Endothelial cell of umbilical vein (primary cell): Measurements from ENCODE around the gene MBOAT1. TPM values are rescaled to one million over a fixed set of nuclear protein-coding genes. Genes with fewer than 3 reads are reported as not detected.

ENCODE experiments used
- BruUV-seq: library from RNA; stranded (reverse); fragments of 400-500 nt; replicated peaks from 2 replicates; lab custom pipeline; 2021; lab: Mats Ljungman, UMichigan
- CTCF ChIA-PET: fragments of 300-600, 350-600 bp; sonication (Branson Sonifier 250); formaldehyde crosslinking; loops from one replicate; lab custom pipeline; 2021; ENCODE audit warnings: antibody characterized with exemption, inconsistent platforms; lab: Charles Lee
- POLR2A ChIA-PET: fragments of 300-600, 350-600 bp; sonication (Branson Sonifier 250); formaldehyde crosslinking; loops from one replicate; lab custom pipeline; 2021; ENCODE audit warnings: antibody characterized with exemption, inconsistent platforms; lab: Charles Lee
- DNase-seq: peaks from one replicate; pipeline ENCODE4 v3.0.0-alpha.2; 2011; ENCODE audit warnings: low read depth, low spot score
- FAIRE-seq: peaks from 2 replicates; lab custom pipeline; 2011; peaks lifted over from hg19 to GRCh38; lab: Jason Lieb, UNC
- H2AFZ ChIP-seq: 2 replicates; pipeline ENCODE4 v1.6.0; 2012; ENCODE audit warnings: low read depth, low read length, control low read depth, inconsistent platforms
- H3K27ac ChIP-seq: 2 replicates; pipeline ENCODE4 v1.5.1; 2011; ENCODE audit warnings: low read depth, mild to moderate bottlenecking, control low read depth, low read length, moderate library complexity; ENCODE audit not compliant: insufficient read depth
- H3K27me3 ChIP-seq, 2 experiments: 2 replicates each; pipeline versions ENCODE4 v1.6.0 to v1.6.1; 2011; ENCODE audit warnings: low read length in 2 of 2, mixed read lengths in 1 of 2; ENCODE audit not compliant: control insufficient read depth in 2 of 2, insufficient read depth in 2 of 2
- H3K36me3 ChIP-seq, 2 experiments: 2 replicates in 1 of 2; 3 replicates in 1 of 2; pipeline ENCODE4 v1.5.1; 2011; ENCODE audit warnings: low read length in 2 of 2, mild to moderate bottlenecking in 1 of 2, moderate library complexity in 1 of 2; ENCODE audit not compliant: control insufficient read depth in 2 of 2, insufficient read depth in 2 of 2; ENCODE audit errors: extremely low read depth in 1 of 2
- H3K4me1 ChIP-seq: 3 replicates; pipeline ENCODE4 v1.5.1; 2011; ENCODE audit warnings: mild to moderate bottlenecking, low read length; ENCODE audit not compliant: control insufficient read depth, insufficient read depth; ENCODE audit errors: extremely low read depth
- H3K4me2 ChIP-seq: 2 replicates; pipeline ENCODE4 v1.6.1; 2011; ENCODE audit warnings: low read length, control low read depth, mixed read lengths; ENCODE audit not compliant: insufficient read depth
- H3K4me3 ChIP-seq, 3 experiments: fragments of 200-600 bp in 1 of 3; sonication (generic), shearing (Covaris generic) in 1 of 3; replicated peaks in 1 of 3; 2 replicates each; pipeline ENCODE4 v1.5.1; 2011 to 2016; ENCODE audit warnings: control low read depth in 3 of 3, low read length in 3 of 3, mild to moderate bottlenecking in 2 of 3, inconsistent platforms in 1 of 3, low read depth in 1 of 3, moderate library complexity in 1 of 3; ENCODE audit not compliant: insufficient read depth in 1 of 3
- H3K79me2 ChIP-seq: 2 replicates; pipeline ENCODE4 v1.6.0; 2012; ENCODE audit warnings: low read length, inconsistent platforms; ENCODE audit not compliant: control insufficient read depth, insufficient read depth
- H3K9ac ChIP-seq: replicated peaks from 2 replicates; pipeline ENCODE3; 2011; ENCODE audit warnings: low read length, control low read depth; ENCODE audit not compliant: insufficient read depth; ENCODE audit errors: extremely low read depth
- H3K9me1 ChIP-seq: replicated peaks from 3 replicates; pipeline ENCODE4 v1.6.0; 2011; ENCODE audit warnings: mild to moderate bottlenecking, low read length; ENCODE audit not compliant: control insufficient read depth, insufficient read depth; ENCODE audit errors: extremely low read depth
- H3K9me3 ChIP-seq: replicated peaks from 2 replicates; pipeline ENCODE4 v1.5.1; 2012; ENCODE audit warnings: low read length, inconsistent platforms; ENCODE audit not compliant: control insufficient read depth, insufficient read depth
- H4K20me1 ChIP-seq: replicated peaks from 2 replicates; pipeline ENCODE3; 2011; ENCODE audit warnings: mild to moderate bottlenecking, low read length; ENCODE audit not compliant: control insufficient read depth, insufficient read depth; ENCODE audit errors: extremely low read depth
- CTCF ChIP-seq, 2 donors: IDR thresholded peaks; 1 replicate in 1 of 2; 2 replicates in 1 of 2; pipeline ENCODE4 v1.5.1; 2011; ENCODE audit warnings: low read length in 2 of 2, mild to moderate bottlenecking in 2 of 2, moderate library complexity in 2 of 2, control low read depth in 1 of 2, inconsistent platforms in 1 of 2, low read depth in 1 of 2; ENCODE audit not compliant: insufficient read depth in 1 of 2; ENCODE audit errors: extremely low read depth in 1 of 2
- EZH2 ChIP-seq: IDR thresholded peaks from 2 replicates; pipeline ENCODE4 v1.6.1; 2012; ENCODE audit warnings: borderline replicate concordance, low read depth, mild to moderate bottlenecking, moderate library complexity, low read length, inconsistent platforms; ENCODE audit not compliant: severe bottlenecking
- FOS ChIP-seq: IDR thresholded peaks from 2 replicates; pipeline ENCODE4 v1.6.1; 2011; ENCODE audit warnings: mild to moderate bottlenecking, low read length, moderate library complexity, borderline replicate concordance; ENCODE audit not compliant: insufficient read depth
- GATA2 ChIP-seq: IDR thresholded peaks from 2 replicates; pipeline ENCODE4 v1.7.0; 2011; ENCODE audit warnings: low read depth, mild to moderate bottlenecking, moderate library complexity, mixed read lengths, low read length; ENCODE audit not compliant: insufficient read length, insufficient read depth
- JUN ChIP-seq: IDR thresholded peaks from 2 replicates; pipeline ENCODE4 v1.6.1; 2011; ENCODE audit warnings: borderline replicate concordance, low read depth; ENCODE audit not compliant: insufficient read length, insufficient read depth
- MAX ChIP-seq: IDR thresholded peaks from 2 replicates; pipeline ENCODE4 v1.6.1; 2011; ENCODE audit not compliant: insufficient read depth, insufficient read length
- MYC ChIP-seq: IDR thresholded peaks from one replicate; pipeline ENCODE4 v1.6.1; 2011; ENCODE audit warnings: mild to moderate bottlenecking, low read depth, low read length
- POLR2A ChIP-seq: IDR thresholded peaks from 2 replicates; pipeline ENCODE4 v1.6.1; 2012; ENCODE audit warnings: low read depth, mild to moderate bottlenecking, control low read depth, low read length
- POLR2AphosphoS5 ChIP-seq: IDR thresholded peaks from 2 replicates; pipeline ENCODE4 v1.6.1; 2012; ENCODE audit warnings: low read depth, mild to moderate bottlenecking, control low read depth, low read length, moderate library complexity; ENCODE audit not compliant: insufficient read depth
- dilution Hi-C: fragments of 300-500 bp; cut with MboI; formaldehyde crosslinking; loops from one replicate; pipeline ENCODE4 v1.15.0; 2019; ENCODE audit warnings: low sequenced_read_pairs; ENCODE audit not compliant: extremely low pct_ligation_motif_present
- intact Hi-C: fragments of 100-400 bp; cut with micrococcal nuclease; formaldehyde crosslinking; loops from one replicate; pipeline ENCODE4 v1.10.0; 2022
- polyA plus RNA-seq, 4 experiments: library from polyadenylated mRNA; depleted of rRNA in 3 of 4; stranded (reverse) in 3 of 4; unstranded in 1 of 4; fragments of >200 nt; gene quantifications; 2 replicates each; pipeline versions ENCODE4 v1.2.1 to v1.2.3, GENCODE V29; 2011 to 2012; ENCODE audit warnings: missing spikeins in 1 of 4
- total RNA-seq: library from RNA; stranded (reverse); gene quantifications from 2 replicates; pipeline ENCODE4 v1.2.3, GENCODE V29; 2021

The MBOAT1 gene
- total and polyA plus RNA-seq, 2 donors (not counting 3 experiments of a cell fraction or from before 2014, with no cell fraction given): 2.1 to 5.4 TPM

GRCh38 chr6:20230401-20231119 lies 18.3 kb upstream of the MBOAT1 start:
- no peaks in the 10 kb centered on the region for H3K36me3 ChIP-seq
- dilution Hi-C loops (no loop called here), intact Hi-C loops (no loop called here)
- CTCF ChIA-PET: no interaction called here
- DNase-seq: no peak
- H3K9me1 ChIP-seq: no peaks in the 10 kb centered on the region
- no peaks in the 10 kb centered on the region for H4K20me1 ChIP-seq
- H3K4me2 ChIP-seq: no peak overlapping the region
- POLR2A ChIA-PET: no interaction called here
- H3K9me3 ChIP-seq: no peaks in the 10 kb centered on the region
- H3K9ac ChIP-seq: no peak overlapping the region
- TF ChIP-seq FOS (no peak), EZH2 (no peak), MYC (no peak), MAX (no peak), CTCF (IDR thresholded peaks at IDR 0.05; ENCODE audit: extremely low read depth in 1 of 2, insufficient read depth in 1 of 2, low read depth in 1 of 2, low read length in 2 of 2) (no peak), JUN (no peak), GATA2 (no peak), POLR2AphosphoS5 (no peak), POLR2A (no peak)
- peaks cover 2% of the 10 kb centered on the region in 2 experiments for H3K27me3 ChIP-seq
- H3K4me3 ChIP-seq: no peak overlapping the region
- FAIRE-seq: no peak
- no peak overlapping the region for H3K27ac ChIP-seq
- H3K4me1 ChIP-seq: no peaks in the 10 kb centered on the region
- no peaks in the 10 kb centered on the region for H3K79me2 ChIP-seq
- no peak overlapping the region for H2AFZ ChIP-seq
- BruUV-seq: no TSS peak
